ENCODE measurements around the gene ZBTB32. TPM values are rescaled to one million over a fixed set of nuclear protein-coding genes. Genes with fewer than 3 reads are reported as not detected.
A peak's percentile ranks its signal among the peaks of the same experiment; 100 is the strongest.

ZBTB32 gene
- total RNA-seq, 1 donor from 2014 or later: 234 TPM

DNA sequence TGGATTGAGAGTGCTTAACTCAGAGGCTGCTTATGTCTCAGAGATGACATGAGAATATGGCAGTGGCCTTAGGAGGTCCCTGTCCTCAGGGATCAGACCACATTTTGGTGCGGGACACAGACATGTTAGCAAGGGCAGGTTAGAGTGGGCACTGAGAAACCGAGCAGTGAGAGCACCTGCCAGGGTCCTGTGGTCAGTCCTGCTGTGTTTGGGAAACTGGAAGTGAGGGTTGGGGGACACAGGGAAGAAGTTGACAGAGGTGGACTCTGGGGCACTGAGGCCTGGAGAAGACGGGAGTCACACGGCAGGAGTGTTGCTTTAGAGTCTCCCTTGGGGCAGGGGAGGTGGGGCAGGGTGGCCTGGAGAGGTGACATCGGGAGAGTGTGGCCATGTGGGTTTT, 30.5 kb downstream of the ZBTB32 start:
- Mint-ChIP-seq H3K4me3 (ENCODE audit: low read depth) (no peak overlapping the region), H3K27me3 (ENCODE audit: low read depth) (no peaks in the 10 kb centered on the region), H3K27ac (no peak overlapping the region), H3K4me1 (ENCODE audit: low read depth) (peaks cover 5% of the 10 kb centered on the region), H3K9me3 (no peaks in the 10 kb centered on the region), H3K36me3 (ENCODE audit: low read depth) (peaks cover 77% of the 10 kb centered on the region)
- intact Hi-C loops (cut with micrococcal nuclease): no loop called here
- DNase-seq (ENCODE audit: low spot score): no peak

DNA sequence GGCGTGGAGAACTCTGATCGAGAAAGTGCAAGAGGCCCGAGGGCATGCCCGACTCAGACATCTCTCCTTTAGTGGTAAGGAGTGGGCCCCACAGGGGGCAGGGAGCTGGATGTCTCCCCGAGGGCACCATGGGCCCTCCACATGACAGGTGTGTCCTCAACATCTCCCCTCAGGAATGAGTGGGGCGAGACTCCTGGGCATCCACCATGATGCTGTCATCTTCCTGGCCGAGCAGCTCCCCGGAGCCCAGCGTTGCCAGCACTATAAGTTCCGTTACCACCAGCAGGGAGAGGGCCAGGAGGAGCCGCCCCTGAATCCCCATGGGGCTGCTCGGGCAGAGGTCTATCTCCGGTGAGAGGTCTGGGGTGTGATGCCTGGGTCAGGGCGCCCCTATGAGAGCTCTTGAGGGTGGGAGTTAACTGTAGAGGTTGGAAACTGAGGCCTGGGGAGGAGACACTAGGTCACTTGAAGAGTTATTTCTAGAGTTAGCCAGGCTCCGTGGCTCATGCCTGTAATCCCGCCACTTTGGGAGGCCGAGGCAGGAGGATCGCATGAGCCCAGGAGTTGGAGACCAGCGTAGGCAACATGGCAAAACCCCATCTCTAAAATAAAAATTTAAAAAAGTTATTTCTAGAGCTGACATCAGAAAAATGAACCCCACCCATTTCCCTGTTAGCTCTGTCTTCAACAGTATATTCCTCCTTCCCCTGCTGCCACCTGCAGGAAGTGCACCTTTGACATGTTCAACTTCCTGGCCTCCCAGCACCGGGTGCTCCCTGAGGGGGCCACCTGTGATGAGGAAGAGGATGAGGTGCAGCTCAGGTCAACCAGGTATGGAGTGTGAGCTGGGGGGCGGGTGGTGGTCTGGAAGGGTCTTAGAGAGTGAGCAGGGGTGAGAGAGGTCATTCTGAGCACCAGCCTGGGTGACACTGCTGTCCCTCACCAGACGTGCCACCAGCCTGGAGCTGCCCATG, 32.8 kb downstream of the ZBTB32 start:
- intact Hi-C loops (cut with micrococcal nuclease): no loop called here
- Mint-ChIP-seq H3K27me3 (ENCODE audit: low read depth) (no peaks in the 10 kb centered on the region), H3K4me3 (ENCODE audit: low read depth) (no peak overlapping the region), H3K4me1 (ENCODE audit: low read depth) (peaks cover 10% of the 10 kb centered on the region), H3K36me3 (ENCODE audit: low read depth) (peaks cover 64% of the 10 kb centered on the region), H3K27ac (peak overlapping the region; percentile 62), H3K9me3 (no peaks in the 10 kb centered on the region)
- DNase-seq (ENCODE audit: low spot score): no peak

DNA sequence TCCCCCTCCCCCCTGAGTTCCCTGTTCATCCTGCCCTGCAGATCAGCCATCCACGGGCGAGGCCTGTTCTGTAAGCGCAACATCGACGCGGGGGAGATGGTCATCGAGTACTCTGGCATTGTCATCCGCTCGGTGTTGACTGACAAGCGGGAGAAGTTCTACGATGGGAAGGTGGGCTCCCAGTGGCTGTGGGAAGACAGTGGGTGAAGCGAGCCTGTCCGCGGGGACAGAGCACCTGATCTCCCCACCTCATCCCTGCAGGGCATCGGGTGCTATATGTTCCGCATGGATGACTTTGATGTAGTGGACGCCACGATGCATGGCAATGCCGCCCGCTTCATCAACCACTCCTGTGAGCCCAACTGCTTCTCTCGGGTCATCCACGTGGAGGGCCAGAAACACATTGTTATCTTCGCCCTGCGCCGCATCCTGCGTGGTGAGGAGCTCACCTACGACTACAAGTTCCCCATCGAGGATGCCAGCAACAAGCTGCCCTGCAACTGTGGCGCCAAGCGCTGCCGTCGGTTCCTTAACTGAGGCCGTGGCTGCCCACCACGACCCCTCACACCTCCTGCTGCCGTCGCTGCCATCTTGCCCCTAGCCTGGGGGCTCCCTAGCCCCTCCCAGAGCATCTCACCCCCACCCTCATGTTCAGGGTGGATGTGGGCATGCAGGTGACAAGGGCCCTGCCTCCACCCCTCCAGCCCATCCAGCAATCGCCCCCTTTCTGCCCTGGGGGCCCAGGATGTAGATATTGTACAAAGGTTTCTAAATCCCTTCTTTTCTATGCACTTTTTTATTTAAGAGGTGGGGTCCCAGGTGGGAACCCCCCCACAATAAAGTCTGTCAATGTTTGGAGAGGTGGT, 33.9 kb downstream of the ZBTB32 start:
- H3K4me3 Mint-ChIP-seq (ENCODE audit: low read depth): no peak overlapping the region
- no peak overlapping the region for H3K27ac Mint-ChIP-seq
- DNase-seq (ENCODE audit: low spot score): no peak
- intact Hi-C loops (cut with micrococcal nuclease): no loop called here
- H3K27me3 Mint-ChIP-seq (ENCODE audit: low read depth): no peaks in the 10 kb centered on the region
- H3K4me1 Mint-ChIP-seq (ENCODE audit: low read depth): peaks cover 18% of the 10 kb centered on the region
- no peaks in the 10 kb centered on the region for H3K9me3 Mint-ChIP-seq
- peaks cover 71% of the 10 kb centered on the region for H3K36me3 Mint-ChIP-seq (ENCODE audit: low read depth)

DNA sequence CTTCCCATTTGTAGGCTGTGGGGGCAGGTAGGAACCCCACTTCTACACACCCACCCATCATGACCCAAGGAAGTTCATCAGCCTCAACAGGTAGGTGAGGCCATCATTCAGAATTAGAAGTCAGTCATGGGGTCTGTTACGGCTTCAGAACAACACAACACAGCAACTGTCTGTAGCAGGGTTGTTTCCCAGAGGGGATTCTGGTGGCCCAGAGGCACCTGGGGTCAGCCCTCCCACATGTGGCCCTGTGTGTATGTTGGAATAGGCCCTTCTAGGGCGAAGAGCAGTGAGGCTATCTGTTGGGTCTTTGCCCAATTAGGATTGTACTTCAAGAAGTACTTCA, 34.5 kb downstream of the ZBTB32 start:
- H3K9me3 Mint-ChIP-seq: no peaks in the 10 kb centered on the region

DNA sequence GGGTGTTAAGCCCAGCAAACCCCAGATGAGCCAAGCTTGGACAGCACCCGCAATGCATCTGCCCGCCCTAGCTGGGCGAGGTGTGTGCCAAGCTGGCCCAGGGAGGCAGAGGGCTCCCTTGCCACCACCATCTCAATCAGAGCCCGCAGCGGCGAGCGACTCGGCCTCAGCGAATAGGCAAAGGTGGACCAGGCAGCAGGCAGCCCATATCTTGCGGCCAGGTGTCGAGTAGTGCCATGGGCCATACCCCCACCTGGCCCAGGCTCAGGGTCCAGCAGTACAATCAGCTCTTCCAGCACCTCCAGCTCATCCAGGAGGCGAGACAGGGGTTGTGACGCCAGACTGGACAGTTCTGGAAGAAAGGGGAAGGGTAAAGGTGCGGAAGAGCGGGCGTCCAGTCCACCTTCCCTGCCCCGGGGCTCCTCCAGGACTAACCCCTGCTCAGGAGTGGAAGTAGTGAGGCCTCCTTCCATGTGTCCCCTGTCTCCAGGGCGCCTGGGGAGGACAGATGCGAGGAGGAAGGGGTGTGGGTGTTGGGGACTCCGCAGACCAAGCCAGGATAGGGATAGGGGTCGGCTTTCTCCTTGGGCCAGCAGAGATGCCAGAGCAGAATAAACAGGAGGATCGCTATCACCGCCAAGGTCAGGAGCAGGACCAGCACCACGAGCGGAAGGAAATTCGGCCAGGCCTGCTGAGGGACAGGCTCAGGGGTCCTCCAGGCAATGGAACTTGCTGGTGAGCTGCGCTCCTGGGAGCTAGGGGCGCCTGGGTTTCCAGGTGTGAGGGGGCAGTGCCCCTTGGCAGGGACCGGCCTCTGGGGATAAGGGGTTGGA, 35.1 kb downstream of the ZBTB32 start:
- no peaks in the 10 kb centered on the region for H3K9me3 Mint-ChIP-seq
- no peak for DNase-seq (ENCODE audit: low spot score)
- peaks cover 25% of the 10 kb centered on the region for H3K4me1 Mint-ChIP-seq (ENCODE audit: low read depth)
- peak overlapping the region; percentile 47 for H3K4me3 Mint-ChIP-seq (ENCODE audit: low read depth)
- intact Hi-C loops (cut with micrococcal nuclease): loop anchor here (1.0 to 10.0 kb wide), 7 partner anchors 27 to 475 kb away; partner anchors contain the start of genes COX6B1, SDHAF1, THAP8 and WDR62
- H3K27ac Mint-ChIP-seq: no peak overlapping the region
- peaks cover 65% of the 10 kb centered on the region for H3K36me3 Mint-ChIP-seq (ENCODE audit: low read depth)
- H3K27me3 Mint-ChIP-seq (ENCODE audit: low read depth): no peaks in the 10 kb centered on the region

More for the DNA sequence above, 34.5 kb downstream of the ZBTB32 start:
- intact Hi-C loops (cut with micrococcal nuclease): no loop called here
- DNase-seq (ENCODE audit: low spot score): no peak
- H3K36me3 Mint-ChIP-seq (ENCODE audit: low read depth): peaks cover 68% of the 10 kb centered on the region
- H3K4me1 Mint-ChIP-seq (ENCODE audit: low read depth): peaks cover 22% of the 10 kb centered on the region
- no peak overlapping the region for H3K27ac Mint-ChIP-seq
- peak overlapping the region; percentile 47 for H3K4me3 Mint-ChIP-seq (ENCODE audit: low read depth)
- H3K27me3 Mint-ChIP-seq (ENCODE audit: low read depth): no peaks in the 10 kb centered on the region

DNA sequence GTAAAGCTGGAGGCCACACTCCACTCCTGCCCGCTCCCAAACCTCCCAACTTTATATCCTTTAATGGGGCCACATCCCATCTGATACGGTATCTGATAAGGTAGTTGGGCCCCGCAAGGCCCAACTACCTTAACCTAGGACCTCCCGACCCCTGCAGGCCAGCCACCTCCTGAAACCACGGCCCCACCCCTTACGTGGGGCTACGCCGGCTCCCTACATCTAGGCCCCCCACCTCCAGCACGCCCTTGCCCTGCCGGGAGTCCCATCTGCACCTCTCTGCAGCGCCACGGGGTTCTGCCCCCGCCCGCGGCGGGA, 35.7 kb downstream of the ZBTB32 start:
- intact Hi-C loops (cut with micrococcal nuclease): loop anchor here (1.0 to 10.0 kb wide), 7 partner anchors 28 to 475 kb away; partner anchors contain the start of genes COX6B1, SDHAF1, THAP8 and WDR62
- no peaks in the 10 kb centered on the region for H3K27me3 Mint-ChIP-seq (ENCODE audit: low read depth)
- H3K27ac Mint-ChIP-seq: no peak overlapping the region
- no peaks in the 10 kb centered on the region for H3K9me3 Mint-ChIP-seq
- peaks cover 59% of the 10 kb centered on the region for H3K36me3 Mint-ChIP-seq (ENCODE audit: low read depth)
- peaks cover 25% of the 10 kb centered on the region for H3K4me1 Mint-ChIP-seq (ENCODE audit: low read depth)
- H3K4me3 Mint-ChIP-seq (ENCODE audit: low read depth): peak overlapping the region; percentile 94
- DNase-seq (ENCODE audit: low spot score): no peak

DNA sequence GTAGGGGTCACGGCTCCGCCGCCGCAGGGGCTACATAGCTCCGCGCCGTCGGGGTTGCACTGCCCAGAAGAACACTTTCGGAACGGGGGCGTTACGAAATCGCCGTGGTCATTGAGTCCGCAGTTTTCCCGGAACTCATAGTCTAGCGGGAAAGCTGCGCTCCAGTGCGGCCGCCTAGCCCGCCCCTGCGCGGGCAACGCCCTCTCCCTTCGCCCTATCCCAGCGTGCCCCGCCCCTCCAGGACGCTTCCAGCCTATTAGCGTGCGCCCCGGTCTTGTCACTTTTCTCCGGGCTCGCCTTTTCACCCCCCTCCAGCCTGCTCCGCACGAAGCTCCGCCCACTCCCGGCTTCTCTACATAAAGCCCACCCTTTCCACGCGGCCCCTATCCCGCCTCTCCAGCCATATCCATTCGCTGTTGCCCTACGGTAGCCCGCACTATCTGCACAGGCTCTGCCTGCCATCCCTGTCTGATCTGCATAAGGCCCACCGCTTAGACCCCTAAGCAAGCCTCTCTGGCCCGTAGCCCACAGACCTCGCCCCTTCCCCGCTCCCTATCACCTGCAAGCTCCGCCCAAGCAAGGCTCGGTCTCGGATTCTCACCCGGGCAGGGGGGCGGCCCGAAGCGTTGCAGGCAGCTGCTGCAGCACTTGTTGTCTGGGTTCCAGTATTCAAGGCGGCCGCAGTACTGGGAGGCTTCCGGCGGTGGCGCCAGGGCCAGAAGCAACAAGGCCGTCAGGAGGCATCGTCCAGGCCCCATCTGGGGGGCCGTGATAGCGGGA, 36.3 kb downstream of the ZBTB32 start:
- intact Hi-C loops (cut with micrococcal nuclease): loop anchor here (1.0 to 10.0 kb wide), 7 partner anchors 28 to 474 kb away; partner anchors contain the start of genes COX6B1, SDHAF1, THAP8 and WDR62
- no peaks in the 10 kb centered on the region for H3K9me3 Mint-ChIP-seq

DNA sequence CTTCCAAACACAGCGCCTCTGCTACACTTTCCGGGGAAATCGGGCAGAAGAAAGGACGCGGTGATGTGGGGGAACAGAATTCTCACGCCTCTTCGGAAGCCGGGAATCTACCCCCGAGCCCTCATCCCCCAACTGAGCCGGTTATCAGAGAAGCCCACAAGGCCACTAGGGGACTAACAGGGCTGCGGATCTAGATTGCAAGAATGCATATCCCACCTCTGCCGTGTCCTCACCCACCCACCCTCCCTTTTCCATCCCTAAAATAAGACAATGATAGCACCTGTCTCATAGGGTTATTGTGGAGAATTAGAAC, 36.8 kb downstream of the ZBTB32 start:
- peaks cover 30% of the 10 kb centered on the region for H3K4me1 Mint-ChIP-seq (ENCODE audit: low read depth)
- H3K9me3 Mint-ChIP-seq: no peaks in the 10 kb centered on the region
- H3K4me3 Mint-ChIP-seq (ENCODE audit: low read depth): peak overlapping the region; percentile 94
- no peaks in the 10 kb centered on the region for H3K27me3 Mint-ChIP-seq (ENCODE audit: low read depth)
- no peak for DNase-seq (ENCODE audit: low spot score)
- H3K36me3 Mint-ChIP-seq (ENCODE audit: low read depth): peaks cover 51% of the 10 kb centered on the region
- intact Hi-C loops (cut with micrococcal nuclease): loop anchor here (2.0 to 10.0 kb wide), 5 partner anchors 46 to 474 kb away; partner anchors contain the start of genes COX6B1, SDHAF1, THAP8 and WDR62
- peak overlapping the region; percentile 94 for H3K27ac Mint-ChIP-seq

More for the DNA sequence above, 36.3 kb downstream of the ZBTB32 start:
- H3K36me3 Mint-ChIP-seq (ENCODE audit: low read depth): peaks cover 54% of the 10 kb centered on the region
- peak overlapping the region; percentile 94 for H3K27ac Mint-ChIP-seq
- peak overlapping the region; percentile 94 for H3K4me3 Mint-ChIP-seq (ENCODE audit: low read depth)
- DNase-seq (ENCODE audit: low spot score): peak; percentile 95
- H3K4me1 Mint-ChIP-seq (ENCODE audit: low read depth): peaks cover 25% of the 10 kb centered on the region
- H3K27me3 Mint-ChIP-seq (ENCODE audit: low read depth): no peaks in the 10 kb centered on the region

DNA sequence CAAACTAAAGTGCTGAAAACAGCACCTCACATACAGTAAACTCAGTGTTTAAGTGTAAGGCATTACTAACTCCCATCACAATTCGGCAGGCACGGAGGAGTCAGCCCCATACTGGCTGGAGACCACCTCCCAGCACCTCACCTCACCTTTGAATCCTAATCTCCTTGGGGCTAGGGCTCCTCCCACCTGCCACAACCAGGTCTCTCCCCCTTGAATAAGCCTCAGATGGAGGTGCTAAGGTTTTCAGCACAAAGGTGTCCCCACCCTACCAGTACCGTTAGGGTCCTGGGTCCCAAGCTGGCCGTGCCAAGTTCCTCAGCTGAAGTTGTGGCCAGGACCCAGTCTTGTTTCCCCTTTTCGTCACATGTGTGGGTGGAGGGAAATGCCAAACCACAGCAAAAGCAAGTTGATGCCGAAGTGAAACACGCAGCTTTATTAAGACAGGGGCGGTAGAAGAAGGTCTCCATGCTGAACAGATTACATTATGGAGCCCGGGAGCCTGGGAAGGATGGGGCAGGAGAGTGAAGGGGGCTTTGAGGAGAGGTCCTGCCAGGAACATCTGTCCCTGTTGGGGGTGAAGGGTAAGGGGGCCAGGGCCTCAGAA, 37.9 kb downstream of the ZBTB32 start, which contains the start of gene IGFLR1:
Gene IGFLR1, minus strand, starts transcription at position 332 of the 604 bp plus-strand sequence. CDS start 1,272 bp downstream, outside the sequence.
- H3K4me3 Mint-ChIP-seq (ENCODE audit: low read depth): peak within 1 kb of the TSS; percentile 95
- H3K9me3 Mint-ChIP-seq: no peaks in the 10 kb centered on the region
- peak within 1 kb of the TSS; percentile 95 for H3K27ac Mint-ChIP-seq
- DNase-seq (ENCODE audit: low spot score): peak; percentile 65
- peaks cover 31% of the 10 kb centered on the region for H3K4me1 Mint-ChIP-seq (ENCODE audit: low read depth)
- no peaks in the 10 kb centered on the region for H3K27me3 Mint-ChIP-seq (ENCODE audit: low read depth)
- H3K36me3 Mint-ChIP-seq (ENCODE audit: low read depth): peaks cover 40% of the 10 kb centered on the region
- intact Hi-C loops (cut with micrococcal nuclease): loop anchor here (5.0 to 10.0 kb wide), 4 partner anchors 95 to 473 kb away; partner anchors contain the start of genes COX6B1, SDHAF1, THAP8 and WDR62

DNA sequence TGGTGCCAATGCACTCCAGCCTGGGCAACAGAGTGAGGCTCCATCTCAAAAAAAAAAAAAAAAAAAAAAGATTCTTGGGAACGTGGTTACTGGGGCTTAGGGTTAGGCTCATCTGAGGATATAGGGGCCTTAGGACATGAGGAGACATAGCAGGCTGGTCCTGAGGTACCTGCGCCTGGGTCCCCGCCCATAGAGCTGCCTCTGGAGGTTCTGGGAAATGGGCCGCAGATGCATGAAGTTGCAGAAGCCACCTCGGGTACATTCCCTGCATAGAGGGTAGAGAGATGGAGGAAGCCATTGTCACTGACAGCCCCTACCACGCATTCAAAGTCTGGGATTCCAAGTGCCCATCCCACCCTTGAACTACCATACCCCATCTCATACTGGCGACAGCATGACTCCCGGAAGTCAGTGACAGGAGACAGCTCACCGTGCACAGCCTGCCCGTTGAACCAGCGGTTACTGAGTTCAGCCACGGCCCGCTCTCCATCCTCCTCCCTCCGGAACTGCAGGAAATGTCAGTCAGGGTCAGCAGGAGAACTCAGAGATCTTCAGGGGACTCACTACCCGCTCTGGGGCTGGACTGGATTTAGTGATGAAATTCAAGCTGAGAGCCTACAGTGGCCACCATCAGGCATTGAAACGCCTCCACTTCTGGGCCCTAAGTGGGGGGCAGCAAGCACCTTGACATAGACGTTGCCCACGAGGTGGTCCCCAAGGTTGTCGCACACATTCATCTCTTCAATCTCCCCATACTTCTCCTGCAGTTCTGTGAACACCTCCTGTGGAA, 39.5 kb downstream of the ZBTB32 start:
- Mint-ChIP-seq H3K9me3 (no peaks in the 10 kb centered on the region), H3K27me3 (ENCODE audit: low read depth) (no peaks in the 10 kb centered on the region), H3K36me3 (ENCODE audit: low read depth) (peaks cover 28% of the 10 kb centered on the region), H3K4me3 (ENCODE audit: low read depth) (peak overlapping the region; percentile 95), H3K4me1 (ENCODE audit: low read depth) (peaks cover 37% of the 10 kb centered on the region), H3K27ac (peak overlapping the region; percentile 99)
- intact Hi-C loops (cut with micrococcal nuclease): loop anchor here (1.0 to 10.0 kb wide), 6 partner anchors 42 to 471 kb away; partner anchors contain the start of genes COX6B1, SDHAF1, THAP8 and WDR62
- no peak for DNase-seq (ENCODE audit: low spot score)
